Effector CD4-positive, alpha-beta T cell (primary cell): Measurements from ENCODE around the gene PARP2.

ENCODE experiments used
- DNase-seq: peaks from one replicate; pipeline ENCODE4 v3.0.0-alpha.2; 2020

The PARP2 gene

DNA sequence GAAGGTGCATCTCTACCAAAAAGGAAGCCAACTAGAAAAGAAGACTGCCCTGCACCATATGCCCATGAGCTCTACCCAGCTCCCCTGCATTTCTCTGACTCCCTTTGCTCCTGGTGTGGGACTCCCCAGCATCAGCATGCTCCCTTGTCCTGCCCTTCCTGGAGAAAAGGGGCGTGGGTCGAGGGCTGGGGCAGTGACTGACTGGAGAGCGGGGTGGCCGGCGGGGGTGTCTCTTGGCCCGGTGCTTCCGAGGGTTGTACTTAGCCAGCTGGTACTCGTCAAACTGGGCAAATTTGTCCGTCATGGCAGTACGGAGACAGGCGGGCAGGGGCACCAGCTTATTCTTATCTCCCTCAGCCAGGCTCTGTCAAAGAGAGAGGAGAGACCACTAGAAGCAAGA is 60.1 kb downstream of the PARP2 start:
- no peak for DNase-seq
